Liver (tissue), 9 donors: ENCODE results near the gene BAIAP2L1. TPM values are rescaled to one million over a fixed set of nuclear protein-coding genes. Genes with fewer than 3 reads are reported as not detected.

ENCODE experiments used
- DNase-seq: peaks from one replicate; pipeline ENCODE4 v3.0.0-alpha.2; 2017; ENCODE audit warnings: low spot score
- H3K27ac ChIP-seq, 2 donors: one replicate each; pipeline ENCODE4 v1.7.0; 2013; ENCODE audit warnings: inconsistent platforms in 2 of 2, low read length in 2 of 2, control low read depth in 1 of 2, low read depth in 1 of 2, mild to moderate bottlenecking in 1 of 2
- H3K27me3 ChIP-seq, 4 donors: one replicate each; pipeline versions ENCODE4 v1.6.1 to v1.7.0; 2013; ENCODE audit warnings: low read length in 3 of 4, inconsistent platforms in 1 of 4, mild to moderate bottlenecking in 1 of 4, moderate library complexity in 1 of 4; ENCODE audit not compliant: control insufficient read depth in 4 of 4, insufficient read depth in 4 of 4
- H3K36me3 ChIP-seq, 4 donors: one replicate each; pipeline versions ENCODE4 v1.6.1 to v1.7.0; 2013; ENCODE audit warnings: low read length in 3 of 4, mild to moderate bottlenecking in 3 of 4, low read depth in 1 of 4, moderate library complexity in 1 of 4; ENCODE audit not compliant: control insufficient read depth in 4 of 4, insufficient read depth in 3 of 4
- H3K4me1 ChIP-seq, 4 donors: one replicate each; pipeline versions ENCODE4 v1.6.1 to v1.7.0; 2013; ENCODE audit warnings: low read length in 3 of 4, mild to moderate bottlenecking in 3 of 4, moderate library complexity in 1 of 4; ENCODE audit not compliant: control insufficient read depth in 4 of 4, insufficient read depth in 4 of 4
- H3K4me3 ChIP-seq, 3 donors: one replicate each; pipeline versions ENCODE4 v1.6.1 to v1.7.0; 2013; ENCODE audit warnings: low read length in 3 of 3, control low read depth in 1 of 3, low read depth in 1 of 3, mild to moderate bottlenecking in 1 of 3
- H3K9ac ChIP-seq, 2 donors: one replicate each; pipeline ENCODE4 v1.7.0; 2013; ENCODE audit warnings: low read length in 2 of 2, mild to moderate bottlenecking in 2 of 2, moderate library complexity in 2 of 2, control low read depth in 1 of 2, low read depth in 1 of 2
- H3K9me3 ChIP-seq, 4 donors: one replicate each; pipeline versions ENCODE4 v1.6.1 to v1.7.0; 2013; ENCODE audit warnings: low read length in 3 of 4; ENCODE audit not compliant: control insufficient read depth in 4 of 4
- ATF3 ChIP-seq: IDR thresholded peaks from 2 replicates; pipeline ENCODE4 v1.6.1; 2016; ENCODE audit warnings: antibody characterized with exemption
- CTCF ChIP-seq: fragments of 150-350 bp; IDR thresholded peaks from 2 replicates; pipeline ENCODE4 v1.5.1; 2017; ENCODE audit warnings: improper control_type of control experiment, low read depth, low read length; ENCODE audit not compliant: missing input control
- FOXA2 ChIP-seq: IDR thresholded peaks from 2 replicates; pipeline ENCODE4 v1.6.1; 2016; ENCODE audit warnings: antibody characterized with exemption
- HNF4G ChIP-seq: IDR thresholded peaks from 2 replicates; pipeline ENCODE4 v1.6.1; 2016; ENCODE audit warnings: antibody characterized with exemption
- JUND ChIP-seq, 2 donors: IDR thresholded peaks; 2 replicates each; pipeline ENCODE4 v1.6.1; 2016; ENCODE audit warnings: antibody characterized with exemption in 2 of 2
- MAX ChIP-seq: IDR thresholded peaks from 2 replicates; pipeline ENCODE4 v1.6.1; 2016; ENCODE audit warnings: antibody characterized with exemption
- NR2F2 ChIP-seq: IDR thresholded peaks from 2 replicates; pipeline ENCODE4 v1.6.1; 2016; ENCODE audit warnings: antibody characterized with exemption
- RAD21 ChIP-seq, 2 donors: IDR thresholded peaks; 2 replicates each; pipeline ENCODE4 v1.6.1; 2016; ENCODE audit warnings: antibody characterized with exemption in 2 of 2, mild to moderate bottlenecking in 2 of 2
- REST ChIP-seq: IDR thresholded peaks from 2 replicates; pipeline ENCODE4 v1.6.1; 2016; ENCODE audit warnings: antibody characterized with exemption, mild to moderate bottlenecking
- TAF1 ChIP-seq: conservative IDR thresholded peaks from 2 replicates; pipeline ENCODE4 v1.6.1; 2016; ENCODE audit warnings: antibody characterized with exemption, mild to moderate bottlenecking
- YY1 ChIP-seq: IDR thresholded peaks from 2 replicates; pipeline ENCODE4 v1.6.1; 2016; ENCODE audit warnings: antibody characterized with exemption, mild to moderate bottlenecking
- ZBTB33 ChIP-seq: IDR thresholded peaks from 2 replicates; pipeline ENCODE4 v1.6.1; 2016; ENCODE audit warnings: antibody characterized with exemption
- WGBS: extraction: QIAGEN DNeasy Blood & Tissue Kit; methylation state at CpG from one replicate; pipeline ENCODE4 v1.1.7; 2013; 5-methylcytosine and 5-hydroxymethylcytosine counted together
- polyA plus RNA-seq, 2 donors: library from polyadenylated mRNA; stranded (reverse) in 1 of 2; unstranded in 1 of 2; fragments of 200-250 nt in 1 of 2; fragments of >200 nt in 1 of 2; fragmentation: Nextera tagmentation in 1 of 2; extraction: Ambion mirVana in 1 of 2; gene quantifications; one replicate each; pipeline versions ENCODE4 v1.2.1 to v1.2.3, GENCODE V29; 2013 to 2015
- total RNA-seq, 2 donors: library from RNA; depleted of rRNA; stranded (reverse); fragments of >200 nt; gene quantifications; one replicate each; pipeline ENCODE4 v1.2.3, GENCODE V29; 2014
- donor health status: healthy.
- donor health status: healthy.
- donor health status: healthy.
- donor health status: healthy.
- donor health status: healthy.

BAIAP2L1 gene
- total and polyA plus RNA-seq, 4 donors = 5.4 to 8.9 (median 8.7) TPM

GRCh38 chr7:98364220-98364619 is 36.7 kb downstream of the BAIAP2L1 start:
- Histone ChIP-seq H3K27me3 (no peaks in the 10 kb centered on the region), H3K36me3 (no peaks in the 10 kb centered on the region), H3K4me3 (no peak overlapping the region), H3K27ac (no peak overlapping the region), H3K4me1 (peaks cover 3 to 10% (median 7%) of the 10 kb centered on the region in 4 donors), H3K9ac (no peak overlapping the region), H3K9me3 (no peaks in the 10 kb centered on the region)
- no peak for TF ChIP-seq TAF1
- no peak for TF ChIP-seq ZBTB33
- no peak for TF ChIP-seq NR2F2
- no peak for TF ChIP-seq HNF4G
- no peak for TF ChIP-seq JUND (IDR thresholded peaks at IDR 0.05)
- TF ChIP-seq MAX = no peak
- no peak for TF ChIP-seq CTCF
- TF ChIP-seq YY1 = no peak
- 95% methylated on average over 8 of the region's 8 CpGs for WGBS
- DNase-seq = no peak

GRCh38 chr7:98362517-98362916 is 38.4 kb downstream of the BAIAP2L1 start:
- H3K27ac ChIP-seq = no peak overlapping the region
- 84% methylated on average over 4 of the region's 4 CpGs for WGBS
- H3K9ac ChIP-seq = no peak overlapping the region
- no peak overlapping the region for H3K4me3 ChIP-seq
- TF ChIP-seq YY1 (no peak), REST (no peak), ATF3 (no peak), RAD21 (IDR thresholded peaks at IDR 0.05) (no peak), FOXA2 (no peak)
- H3K36me3 ChIP-seq = no peaks in the 10 kb centered on the region
- H3K27me3 ChIP-seq = no peaks in the 10 kb centered on the region
- peaks cover 1 to 18% (median 11%) of the 10 kb centered on the region in 4 donors for H3K4me1 ChIP-seq
- DNase-seq = no peak
- no peaks in the 10 kb centered on the region for H3K9me3 ChIP-seq
